ENCODE measurements around the gene ANKRD27. TPM values are rescaled to one million over a fixed set of nuclear protein-coding genes. Genes with fewer than 3 reads are reported as not detected.
"Not testable (repeated sequence)": the region's sequence is repeated elsewhere in the genome, so short reads cannot be mapped to it uniquely, and the experiment has no call there.

The ANKRD27 gene
- total RNA-seq, 2 donors from 2014 or later: 18.8 to 22.4 TPM

DNA sequence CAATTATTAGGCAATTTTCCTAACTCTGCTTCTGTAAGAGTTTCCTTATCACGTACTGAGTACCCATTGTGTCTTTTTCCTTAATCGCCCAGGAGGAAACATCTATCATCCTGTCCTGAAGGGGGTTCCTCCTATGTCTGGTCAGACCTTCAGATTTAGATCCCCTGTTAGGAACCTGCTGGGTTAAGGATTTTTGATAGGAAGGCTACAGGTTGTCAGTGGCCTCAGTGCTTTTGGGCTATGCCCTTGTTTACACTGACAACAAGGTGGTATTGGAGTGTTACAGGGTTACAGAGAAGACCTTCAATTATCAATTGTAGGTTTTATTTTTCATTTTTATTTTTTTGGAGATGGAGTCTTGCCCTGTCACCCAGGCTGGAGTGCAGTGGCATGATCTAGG is 19.9 kb upstream of the ANKRD27 start:
- H3K27me3 ChIP-seq; H3K4me3 ChIP-seq; H3K27ac ChIP-seq; DNase-seq (ENCODE audit: low spot score); H3K9me3 ChIP-seq: not testable (repeated sequence)
- Histone ChIP-seq H3K36me3 (peaks cover 16% of the 10 kb centered on the region), H3K4me1 (peaks cover 0 to 61% of the 10 kb centered on the region in 2 donors)

DNA sequence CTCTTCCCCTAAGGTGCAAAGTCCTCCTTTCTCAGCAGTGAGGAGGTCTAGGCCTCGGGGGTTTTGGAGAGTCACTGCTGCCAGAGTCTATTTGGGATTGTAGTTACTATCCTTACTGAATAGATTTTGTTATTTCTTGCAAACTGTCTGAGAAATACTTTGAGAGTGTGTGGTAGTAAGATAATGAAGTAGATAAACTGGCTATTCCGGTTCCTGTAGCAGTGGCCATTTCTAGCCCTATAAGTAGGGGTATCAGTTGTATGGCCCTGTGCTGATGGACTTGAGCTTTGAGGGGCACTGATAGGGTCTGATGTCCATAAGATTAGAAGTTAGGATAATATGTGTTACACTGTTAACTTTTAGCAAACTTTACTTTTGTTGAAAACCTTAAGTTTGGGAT is 19.3 kb upstream of the ANKRD27 start:
- H3K4me3 ChIP-seq; DNase-seq (ENCODE audit: low spot score); H3K27ac ChIP-seq; H3K27me3 ChIP-seq; H3K9me3 ChIP-seq: not testable (repeated sequence)
- peaks cover 0 to 61% of the 10 kb centered on the region in 2 donors for H3K4me1 ChIP-seq
- H3K36me3 ChIP-seq: peaks cover 10% of the 10 kb centered on the region

DNA sequence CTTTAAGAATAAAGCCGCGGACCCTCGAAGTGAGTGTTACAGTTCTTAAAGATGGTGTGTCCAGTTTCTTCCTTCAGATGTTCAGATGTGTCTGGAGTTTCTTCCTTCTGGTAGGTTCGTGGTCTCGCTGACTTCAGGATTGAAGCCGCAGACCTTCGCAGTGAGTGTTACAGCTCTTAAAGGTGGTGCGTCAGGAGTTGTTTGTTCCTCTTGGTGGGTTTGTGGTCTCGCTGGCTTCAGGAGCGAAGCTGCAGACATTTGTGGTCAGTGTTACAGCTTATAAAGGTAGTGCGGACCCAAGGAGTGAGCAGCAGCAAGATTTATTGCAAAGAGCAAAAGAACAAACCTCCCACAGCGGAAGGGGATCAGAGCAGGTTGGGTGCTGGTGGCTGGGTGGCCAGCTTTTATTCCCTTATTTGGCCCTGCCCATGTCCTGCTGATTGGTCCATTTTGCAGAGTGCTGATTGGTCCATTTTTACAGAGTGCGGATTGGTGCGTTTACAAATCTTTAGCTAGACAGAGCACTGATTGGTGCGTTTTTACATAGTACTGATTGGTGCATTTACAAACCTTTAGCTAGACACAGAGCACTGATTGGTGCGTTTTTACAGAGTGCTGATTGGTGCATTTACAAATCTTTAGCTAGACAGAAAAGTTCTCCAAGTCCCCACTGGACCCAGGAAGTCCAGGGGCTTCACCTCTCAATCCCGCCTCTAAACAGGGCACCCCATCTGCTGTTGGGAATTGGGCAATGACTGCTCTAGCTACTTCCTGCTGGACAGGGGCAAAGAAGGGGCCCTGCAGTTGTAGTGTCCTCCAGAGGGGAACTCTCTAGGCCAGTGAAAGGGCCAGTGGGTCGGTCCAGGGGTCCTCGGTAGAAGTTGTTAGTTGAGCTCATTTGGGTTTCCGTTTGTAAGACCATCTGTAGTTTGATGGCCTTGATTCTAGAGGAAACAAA is 18.4 kb upstream of the ANKRD27 start:
- not testable (repeated sequence) for DNase-seq (ENCODE audit: low spot score); H3K27me3 ChIP-seq; H3K36me3 ChIP-seq; H3K9me3 ChIP-seq
- Histone ChIP-seq H3K4me3 (peak overlapping the region; percentile 74 to 77), H3K27ac (peak overlapping the region in 1 of 2 donors; percentile 79), H3K4me1 (peaks cover 0 to 61% of the 10 kb centered on the region in 2 donors)

DNA sequence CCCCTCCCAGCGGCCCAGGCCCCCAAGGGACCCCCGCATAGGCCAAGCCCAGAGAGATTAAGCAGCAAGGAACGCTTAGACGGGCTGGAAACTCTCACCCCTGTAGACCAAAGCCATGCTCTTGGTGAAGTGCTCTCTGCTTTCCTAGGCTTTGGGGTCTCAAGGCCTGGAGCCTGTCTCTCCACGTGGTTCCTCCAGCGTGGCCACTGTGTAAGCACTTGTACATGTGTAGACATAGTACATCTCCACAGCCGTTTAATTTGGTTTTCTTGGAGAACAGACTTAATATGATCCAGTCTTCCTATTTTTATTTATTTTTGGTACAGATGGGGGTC is 17.7 kb upstream of the ANKRD27 start:
- Histone ChIP-seq H3K36me3 (no peaks in the 10 kb centered on the region), H3K4me3 (peak overlapping the region; percentile 74 to 77), H3K4me1 (peaks cover 0 to 61% of the 10 kb centered on the region in 2 donors), H3K27me3 (no peaks in the 10 kb centered on the region), H3K27ac (peak overlapping the region; percentile 79 to 90), H3K9me3 (no peaks in the 10 kb centered on the region)
- TF ChIP-seq, protein P1, sequence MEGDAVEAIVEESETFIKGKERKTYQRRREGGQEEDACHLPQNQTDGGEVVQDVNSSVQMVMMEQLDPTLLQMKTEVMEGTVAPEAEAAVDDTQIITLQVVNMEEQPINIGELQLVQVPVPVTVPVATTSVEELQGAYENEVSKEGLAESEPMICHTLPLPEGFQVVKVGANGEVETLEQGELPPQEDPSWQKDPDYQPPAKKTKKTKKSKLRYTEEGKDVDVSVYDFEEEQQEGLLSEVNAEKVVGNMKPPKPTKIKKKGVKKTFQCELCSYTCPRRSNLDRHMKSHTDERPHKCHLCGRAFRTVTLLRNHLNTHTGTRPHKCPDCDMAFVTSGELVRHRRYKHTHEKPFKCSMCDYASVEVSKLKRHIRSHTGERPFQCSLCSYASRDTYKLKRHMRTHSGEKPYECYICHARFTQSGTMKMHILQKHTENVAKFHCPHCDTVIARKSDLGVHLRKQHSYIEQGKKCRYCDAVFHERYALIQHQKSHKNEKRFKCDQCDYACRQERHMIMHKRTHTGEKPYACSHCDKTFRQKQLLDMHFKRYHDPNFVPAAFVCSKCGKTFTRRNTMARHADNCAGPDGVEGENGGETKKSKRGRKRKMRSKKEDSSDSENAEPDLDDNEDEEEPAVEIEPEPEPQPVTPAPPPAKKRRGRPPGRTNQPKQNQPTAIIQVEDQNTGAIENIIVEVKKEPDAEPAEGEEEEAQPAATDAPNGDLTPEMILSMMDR (IDR thresholded peaks at IDR 0.05): no peak
- DNase-seq (ENCODE audit: low spot score): no peak

DNA sequence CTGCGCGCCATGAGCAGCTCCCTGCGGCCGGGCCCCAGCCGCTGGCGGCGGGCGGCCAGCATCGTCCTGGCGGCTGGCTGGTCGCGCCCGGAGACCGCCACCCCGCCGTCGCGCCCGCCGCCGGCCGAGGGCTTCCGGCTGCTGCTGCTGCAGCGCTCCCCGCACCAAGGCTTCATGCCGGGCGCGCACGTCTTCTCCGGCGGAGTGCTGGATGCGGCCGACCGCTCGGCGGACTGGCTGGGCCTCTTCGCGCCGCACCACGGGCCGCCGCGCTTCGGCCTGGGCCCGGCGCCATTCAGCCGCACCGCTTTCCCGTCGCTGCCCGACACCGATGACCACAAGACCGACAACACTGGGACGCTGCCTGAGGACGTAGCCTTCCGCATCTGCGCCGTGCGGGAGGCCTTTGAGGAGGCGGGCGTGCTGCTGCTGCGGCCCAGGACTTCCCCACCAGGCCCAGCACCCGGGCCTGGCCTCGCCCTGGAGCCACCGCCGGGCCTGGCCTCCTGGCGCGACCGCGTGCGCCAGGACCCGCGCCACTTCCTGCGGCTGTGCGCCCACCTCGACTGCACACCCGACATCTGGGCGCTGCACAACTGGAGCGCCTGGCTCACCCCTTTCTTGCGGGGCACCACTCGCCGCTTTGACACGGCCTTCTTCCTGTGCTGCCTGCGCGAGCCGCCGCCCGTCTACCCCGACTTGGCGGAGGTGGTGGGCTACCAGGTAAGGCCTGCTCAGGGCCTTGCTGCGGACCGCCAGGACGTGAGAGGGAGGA is 17.2 kb upstream of the ANKRD27 start:
- no peaks in the 10 kb centered on the region for H3K36me3 ChIP-seq
- H3K27me3 ChIP-seq: no peaks in the 10 kb centered on the region
- H3K4me1 ChIP-seq: peaks cover 0 to 61% of the 10 kb centered on the region in 2 donors
- no peaks in the 10 kb centered on the region for H3K9me3 ChIP-seq
- TF ChIP-seq, protein P1 (IDR thresholded peaks at IDR 0.05): no peak
- peak overlapping the region; percentile 74 to 77 for H3K4me3 ChIP-seq
- no peak for DNase-seq (ENCODE audit: low spot score)
- peak overlapping the region; percentile 79 to 90 for H3K27ac ChIP-seq

DNA sequence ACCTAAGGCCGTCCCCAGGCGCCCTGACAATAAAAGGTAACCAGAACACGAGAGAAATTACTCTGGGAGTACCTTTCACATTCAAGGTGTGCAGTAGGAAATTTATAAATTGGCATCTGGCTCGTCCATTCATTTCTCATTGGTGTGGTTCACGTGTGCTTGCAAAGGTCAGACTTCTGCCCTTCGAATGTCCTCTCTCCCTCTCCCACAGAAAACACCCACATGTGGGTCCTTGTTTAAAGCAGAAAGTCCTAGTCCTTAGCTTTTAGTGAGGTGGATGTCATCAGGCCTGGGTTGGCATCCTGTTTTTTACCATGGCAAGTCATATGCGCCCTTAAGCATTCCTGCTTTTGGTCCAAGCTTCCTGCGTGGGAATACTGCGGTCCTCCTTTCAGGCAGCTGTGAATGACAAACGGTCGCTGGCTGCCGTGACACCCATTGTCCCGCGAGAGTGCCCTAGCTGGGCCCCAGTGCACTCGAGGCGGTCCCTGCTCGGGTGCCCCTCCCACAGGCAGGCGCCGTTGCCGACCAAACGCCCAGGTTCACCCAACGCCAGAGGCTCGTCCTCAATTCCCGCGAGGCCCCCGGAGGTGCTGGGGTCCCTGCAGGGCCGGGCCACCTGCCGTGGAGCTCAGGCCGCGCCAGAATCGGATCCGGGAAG is 16.4 kb upstream of the ANKRD27 start, which contains the start of gene NUDT19:
NUDT19 (plus strand) TSS at position 531 of the 661 bp plus-strand sequence. CDS start 140 bp downstream, outside the sequence.
- TF ChIP-seq, protein P1 (IDR thresholded peaks at IDR 0.05): no peak
- H3K4me1 ChIP-seq: peaks cover 0 to 54% of the 10 kb centered on the region in 2 donors

More for the DNA sequence above, 16.4 kb upstream of the ANKRD27 start, which contains the start of gene NUDT19:
- Histone ChIP-seq H3K36me3 (no peaks in the 10 kb centered on the region), H3K27me3 (no peaks in the 10 kb centered on the region), H3K27ac (peak within 1 kb of the TSS; percentile 79 to 90), H3K4me3 (peak within 1 kb of the TSS; percentile 74 to 77), H3K9me3 (no peaks in the 10 kb centered on the region)
- peak; percentile 84 for DNase-seq (ENCODE audit: low spot score)
